ENCODE results near the gene PGA3. TPM values are rescaled to one million over a fixed set of nuclear protein-coding genes. Genes with fewer than 3 reads are reported as not detected.
"Not testable (repeated sequence)": the region's sequence is repeated elsewhere in the genome, so short reads cannot be mapped to it uniquely, and the experiment has no call there.

The PGA3 gene
- not detected in 2 replicates for polyA plus RNA-seq (2012; rRNA removed)
- 0.04 TPM in 1 of 2 replicates, not detected in the other for polyA plus RNA-seq (2012; cell fraction: cytosol; rRNA removed)
- not detected in 2 replicates for polyA plus RNA-seq (2012; cell fraction: nucleus; rRNA removed)

GRCh38 chr11:61202950-61203746, at the start of gene PGA3:
TSS of gene PGA3 (plus strand) at chr11:61203515. CDS start at chr11:61203565, 50 bp downstream.
- DNase-seq; H3K9ac ChIP-seq; H3K4me3 ChIP-seq (ENCODE audit: low read depth in 2 of 2, low read length in 1 of 2); H3K9me3 ChIP-seq; H3K79me2 ChIP-seq (ENCODE audit: insufficient read depth); H3K27ac ChIP-seq (ENCODE audit: low read depth in 2 of 2, low read length in 1 of 2); H3F3A ChIP-seq (replicated peaks; ENCODE audit: insufficient read depth); POLR2A ChIA-PET; H3K9me2 ChIP-seq; H3K36me3 ChIP-seq (replicated peaks in 1 of 2; ENCODE audit: control insufficient read depth in 1 of 2, insufficient read depth in 2 of 2, low read length in 1 of 2); H4K20me1 ChIP-seq (ENCODE audit: insufficient read depth); CTCF ChIA-PET; H2AFZ ChIP-seq (ENCODE audit: low read depth); H3K4me2 ChIP-seq; H3K4me1 ChIP-seq (ENCODE audit: control insufficient read depth in 1 of 2, insufficient read depth in 2 of 2, low read depth in 1 of 2, low read length in 1 of 2): not testable (repeated sequence)
- WGBS (ENCODE audit: low lambda C conversion rate) = 66% methylated on average over 12 of the region's 18 CpGs
- H3K27me3 ChIP-seq (ENCODE audit: insufficient read depth) = peaks cover 14% of the 10 kb centered on the region; the same call in 1 of the 2 replicates

- 0 out of 2 replicates have a peak, but pooled peaks cover 13% of the 10 kb centered on the region for H4K20me1 ChIP-seq (ENCODE audit: insufficient read depth)
- WGBS (ENCODE audit: low lambda C conversion rate) = 100% methylated on average over 2 of the region's 2 CpGs
- peak overlapping the region; percentile 36 to 45; a peak in 3 of 4 replicates for H3K27ac ChIP-seq (ENCODE audit: low read depth in 2 of 2, low read length in 1 of 2)
- POLR2A ChIA-PET = no interaction called here
- H3K9me2 ChIP-seq = no peaks in the 10 kb centered on the region
- peaks cover 6% of the 10 kb centered on the region for H3F3A ChIP-seq (replicated peaks; ENCODE audit: insufficient read depth)
- H3K9me3 ChIP-seq = peaks cover 21% of the 10 kb centered on the region
- 0 out of 2 replicates have a peak overlapping the region, but pooled peaks have one; percentile 5 for H3K4me2 ChIP-seq
- TF ChIP-seq RAD21 (IDR thresholded peaks at IDR 0.05; ENCODE audit: low read length) = no peak
- TF ChIP-seq NFIC (IDR thresholded peaks at IDR 0.05; ENCODE audit: borderline replicate concordance) = no peak
- no peak for TF ChIP-seq YY1 (IDR thresholded peaks at IDR 0.05; ENCODE audit: low read depth)
- no peak for TF ChIP-seq NRF1 (IDR thresholded peaks at IDR 0.05; ENCODE audit: low read depth, low read length)
- TF ChIP-seq RCOR1 (IDR thresholded peaks at IDR 0.05; ENCODE audit: low read length) = no peak
- TF ChIP-seq TAF1 (IDR thresholded peaks at IDR 0.05; ENCODE audit: borderline replicate concordance, low read depth, low read length) = no peak
- TF ChIP-seq EZH2phosphoT487 (IDR thresholded peaks at IDR 0.05; ENCODE audit: borderline replicate concordance, low read depth) = no peak
- peaks cover 0 to 34% of the 10 kb centered on the region in 2 experiments for H3K36me3 ChIP-seq (replicated peaks in 1 of 2; ENCODE audit: control insufficient read depth in 1 of 2, insufficient read depth in 2 of 2, low read length in 1 of 2)
- DNase-seq = no peak
- H3K4me3 ChIP-seq (ENCODE audit: low read depth in 2 of 2, low read length in 1 of 2) = no peak overlapping the region
- H3K27me3 ChIP-seq (ENCODE audit: insufficient read depth) = no peaks in the 10 kb centered on the region
- H3K4me1 ChIP-seq (ENCODE audit: control insufficient read depth in 1 of 2, insufficient read depth in 2 of 2, low read depth in 1 of 2, low read length in 1 of 2) = peaks cover 8 to 21% of the 10 kb centered on the region in 2 experiments; a peak in 2 of 4 replicates
- no peak overlapping the region for H3K9ac ChIP-seq
- peaks cover 96% of the 10 kb centered on the region for H3K79me2 ChIP-seq (ENCODE audit: insufficient read depth)
- CTCF ChIA-PET = interaction anchor here (0.9 to 1.8 kb wide), 5 partner anchors 12 to 323 kb away, joined by 3 to 5 read pairs (median 4); no protein-coding TSS in a partner anchor
- H2AFZ ChIP-seq (ENCODE audit: low read depth) = no peak overlapping the region
Observed at GRCh38 chr11:61153593-61154095, 49.7 kb upstream of the PGA3 start.

DNA sequence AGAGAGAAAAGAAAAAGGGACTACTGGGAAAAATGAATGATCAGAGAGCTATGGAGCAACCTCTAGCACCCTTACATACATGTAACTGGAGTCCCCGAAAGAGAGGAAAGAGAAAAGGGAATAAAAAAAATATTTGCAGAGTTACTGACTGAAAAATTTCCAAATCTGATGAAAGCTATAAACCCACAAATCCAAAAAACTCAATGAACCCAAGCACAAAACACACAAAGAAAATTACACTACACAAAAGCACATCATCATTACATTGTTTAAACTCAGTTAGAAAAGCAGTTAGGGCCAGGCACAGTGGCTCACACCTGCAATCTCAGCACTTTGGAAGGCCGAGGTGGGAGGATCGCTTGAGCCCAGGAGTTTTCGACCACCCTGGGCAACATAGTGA, 48.8 kb upstream of the PGA3 start:
- Histone ChIP-seq H2AFZ (ENCODE audit: low read depth) (no peak overlapping the region), H3K36me3 (replicated peaks in 1 of 2; ENCODE audit: control insufficient read depth in 1 of 2, insufficient read depth in 2 of 2, low read length in 1 of 2) (peaks cover 0 to 34% of the 10 kb centered on the region in 2 experiments), H3K9me3 (peaks cover 21% of the 10 kb centered on the region), H3K4me3 (ENCODE audit: low read depth in 2 of 2, low read length in 1 of 2) (no peak overlapping the region), H3K27me3 (ENCODE audit: insufficient read depth) (no peaks in the 10 kb centered on the region), H3K9ac (no peak overlapping the region), H4K20me1 (ENCODE audit: insufficient read depth) (0 out of 2 replicates have a peak, but pooled peaks cover 10% of the 10 kb centered on the region), H3K9me2 (no peaks in the 10 kb centered on the region), H3F3A (replicated peaks; ENCODE audit: insufficient read depth) (peaks cover 10% of the 10 kb centered on the region), H3K4me2 (no peak overlapping the region), H3K27ac (ENCODE audit: low read depth in 2 of 2, low read length in 1 of 2) (no peak overlapping the region), H3K4me1 (ENCODE audit: control insufficient read depth in 1 of 2, insufficient read depth in 2 of 2, low read depth in 1 of 2, low read length in 1 of 2) (peaks cover 8 to 17% of the 10 kb centered on the region in 2 experiments; a peak in 2 of 4 replicates), H3K79me2 (ENCODE audit: insufficient read depth) (peaks cover 98% of the 10 kb centered on the region)
- no peak for DNase-seq
- ChIA-PET POLR2A (no interaction called here), CTCF (interaction anchor here (1.0 to 1.8 kb wide), 3 partner anchors 25 to 324 kb away, joined by 4 to 5 read pairs (median 4); no protein-coding TSS in a partner anchor)
- 91% methylated on average over 4 of the region's 4 CpGs for WGBS (ENCODE audit: low lambda C conversion rate)
- TF ChIP-seq CHD2 (IDR thresholded peaks at IDR 0.05; ENCODE audit: low read length, partially characterized antibody) = no peak
- no peak for TF ChIP-seq ELF1 (IDR thresholded peaks at IDR 0.05)
- TF ChIP-seq JUND (IDR thresholded peaks at IDR 0.05) = no peak
- no peak for TF ChIP-seq ZBTB33 (IDR thresholded peaks at IDR 0.05; ENCODE audit: borderline replicate concordance, low read depth)
- no peak for TF ChIP-seq FOXJ3 (CRISPR knock-in tag; IDR thresholded peaks at IDR 0.05)
- TF ChIP-seq REST (IDR thresholded peaks at IDR 0.05; ENCODE audit: low read depth, low read length) = no peak
- TF ChIP-seq FOXM1 (IDR thresholded peaks at IDR 0.05; ENCODE audit: low read depth) = no peak
- TF ChIP-seq GABPA (IDR thresholded peaks at IDR 0.05; ENCODE audit: low read depth) = no peak
